ENCODE data around the gene SLAMF7. TPM values are rescaled to one million over a fixed set of nuclear protein-coding genes. Genes with fewer than 3 reads are reported as not detected.
"Not testable (repeated sequence)": the region's sequence is repeated elsewhere in the genome, so short reads cannot be mapped to it uniquely, and the experiment has no call there.

SLAMF7 gene
- total and polyA plus RNA-seq, 2 experiments from 2014 or later = 0.11 TPM; not detected in 1

GRCh38 chr1:160713161-160713560 is 25.9 kb upstream of the SLAMF7 start:
- H2AFZ ChIP-seq = no peak overlapping the region
- no peak overlapping the region for H3K4me3 ChIP-seq
- H3K9me3 Mint-ChIP-seq = no peaks in the 10 kb centered on the region
- H3K27me3 Mint-ChIP-seq (ENCODE audit: insufficient read depth, low read depth, poor library complexity) = peaks cover 2% of the 10 kb centered on the region
- no peaks in the 10 kb centered on the region for H3K27me3 ChIP-seq (ENCODE audit: insufficient read depth)
- H3K36me3 Mint-ChIP-seq (ENCODE audit: low read depth) = no peaks in the 10 kb centered on the region; the same call in 2 of the 3 replicates
- no peak overlapping the region for H3K4me3 Mint-ChIP-seq
- no peak overlapping the region for H3K27ac ChIP-seq (ENCODE audit: low read depth)
- H3K4me1 ChIP-seq (ENCODE audit: insufficient read depth) = no peaks in the 10 kb centered on the region
- no peaks in the 10 kb centered on the region for H3F3A ChIP-seq (replicated peaks; ENCODE audit: low read depth)
- DNase-seq (ENCODE audit: low spot score) (no peak), ATAC-seq (no peak)
- H4K20me1 ChIP-seq (replicated peaks; ENCODE audit: insufficient read depth) = no peaks in the 10 kb centered on the region
- TF ChIP-seq EZH2 (IDR thresholded peaks at IDR 0.05; ENCODE audit: low read depth, unreplicated experiment) = no peak
- no peak for TF ChIP-seq JUNB (IDR thresholded peaks at IDR 0.05; ENCODE audit: unreplicated experiment)
- H3K36me3 ChIP-seq (ENCODE audit: insufficient read depth) = no peaks in the 10 kb centered on the region
- H3K79me2 ChIP-seq (replicated peaks; ENCODE audit: insufficient read depth) = no peaks in the 10 kb centered on the region
- H3K27ac Mint-ChIP-seq = no peak overlapping the region
- H3K4me2 ChIP-seq = no peak overlapping the region
- H3K9me2 ChIP-seq (ENCODE audit: insufficient read depth) = peaks cover 4% of the 10 kb centered on the region; the same call in 1 of the 2 replicates
- no peaks in the 10 kb centered on the region for H3K4me1 Mint-ChIP-seq

- not testable (repeated sequence) for H3K27me3 ChIP-seq (ENCODE audit: insufficient read depth); H3K27ac ChIP-seq (ENCODE audit: low read depth); H3K4me3 Mint-ChIP-seq; H3K79me2 ChIP-seq (replicated peaks; ENCODE audit: insufficient read depth); H2AFZ ChIP-seq; H3K4me1 Mint-ChIP-seq; H4K20me1 ChIP-seq (replicated peaks; ENCODE audit: insufficient read depth); H3K27ac Mint-ChIP-seq; H3K4me2 ChIP-seq; H3K36me3 Mint-ChIP-seq (ENCODE audit: low read depth); H3K4me1 ChIP-seq (ENCODE audit: insufficient read depth); H3F3A ChIP-seq (replicated peaks; ENCODE audit: low read depth); H3K27me3 Mint-ChIP-seq (ENCODE audit: insufficient read depth, low read depth, poor library complexity); H3K9me2 ChIP-seq (ENCODE audit: insufficient read depth); DNase-seq (ENCODE audit: low spot score); H3K36me3 ChIP-seq (ENCODE audit: insufficient read depth); H3K4me3 ChIP-seq; ATAC-seq; H3K9me3 Mint-ChIP-seq
Observed at GRCh38 chr1:160714034-160714648, 24.9 kb upstream of the SLAMF7 start.

GRCh38 chr1:160716013-160716412 is 23.0 kb upstream of the SLAMF7 start:
- no peak overlapping the region for H3K4me3 Mint-ChIP-seq
- H3K27ac Mint-ChIP-seq = no peak overlapping the region
- no peak overlapping the region for H2AFZ ChIP-seq
- DNase-seq (ENCODE audit: low spot score) = no peak
- H3K36me3 ChIP-seq (ENCODE audit: insufficient read depth) = no peaks in the 10 kb centered on the region
- H3K27me3 ChIP-seq (ENCODE audit: insufficient read depth) = no peaks in the 10 kb centered on the region
- no peaks in the 10 kb centered on the region for H3K79me2 ChIP-seq (replicated peaks; ENCODE audit: insufficient read depth)
- H3K4me3 ChIP-seq = no peak overlapping the region
- no peak for ATAC-seq
- peaks cover 6% of the 10 kb centered on the region; the same call in 1 of the 2 replicates for H3K9me2 ChIP-seq (ENCODE audit: insufficient read depth)
- H3K27ac ChIP-seq (ENCODE audit: low read depth) = no peak overlapping the region
- no peaks in the 10 kb centered on the region for H3K4me1 Mint-ChIP-seq
- H4K20me1 ChIP-seq (replicated peaks; ENCODE audit: insufficient read depth) = no peaks in the 10 kb centered on the region
- H3K4me1 ChIP-seq (ENCODE audit: insufficient read depth) = no peaks in the 10 kb centered on the region
- H3K27me3 Mint-ChIP-seq (ENCODE audit: insufficient read depth, low read depth, poor library complexity) = peaks cover 2% of the 10 kb centered on the region
- H3F3A ChIP-seq (replicated peaks; ENCODE audit: low read depth) = no peaks in the 10 kb centered on the region
- no peak overlapping the region for H3K4me2 ChIP-seq
- peaks cover 7% of the 10 kb centered on the region; the same call in 2 of the 3 replicates for H3K9me3 Mint-ChIP-seq
- peaks cover 6% of the 10 kb centered on the region for H3K36me3 Mint-ChIP-seq (ENCODE audit: low read depth)
- TF ChIP-seq POLR2AphosphoS5 (IDR thresholded peaks at IDR 0.05; ENCODE audit: low read depth) = no peak
- TF ChIP-seq ETS1 (IDR thresholded peaks at IDR 0.05) = no peak
- no peak for TF ChIP-seq CTCF (conservative IDR thresholded peaks at IDR 0.05; ENCODE audit: low read depth in 2 of 2)
- TF ChIP-seq EZH2phosphoT487 (IDR thresholded peaks at IDR 0.05; ENCODE audit: unreplicated experiment) = no peak
- TF ChIP-seq NANOG (IDR thresholded peaks at IDR 0.05; ENCODE audit: borderline replicate concordance) = no peak
- TF ChIP-seq REST (IDR thresholded peaks at IDR 0.05; ENCODE audit: unreplicated experiment) = no peak
- no peak for TF ChIP-seq STAT1 (IDR thresholded peaks at IDR 0.05; ENCODE audit: unreplicated experiment)
- no peak for TF ChIP-seq JUNB (IDR thresholded peaks at IDR 0.05; ENCODE audit: unreplicated experiment)
